CD4-positive, alpha-beta T cell treated with Interleukin-4 for 1 hour (primary cell): ENCODE data around the gene ECPAS.
"Not testable (repeated sequence)": the region's sequence is repeated elsewhere in the genome, so short reads cannot be mapped to it uniquely, and the experiment has no call there.

Experiments
- DNase-seq, 2 donors: peaks; one replicate each; pipeline ENCODE4 v3.0.0-alpha.2; 2020 to 2022

The ECPAS gene, protein sequence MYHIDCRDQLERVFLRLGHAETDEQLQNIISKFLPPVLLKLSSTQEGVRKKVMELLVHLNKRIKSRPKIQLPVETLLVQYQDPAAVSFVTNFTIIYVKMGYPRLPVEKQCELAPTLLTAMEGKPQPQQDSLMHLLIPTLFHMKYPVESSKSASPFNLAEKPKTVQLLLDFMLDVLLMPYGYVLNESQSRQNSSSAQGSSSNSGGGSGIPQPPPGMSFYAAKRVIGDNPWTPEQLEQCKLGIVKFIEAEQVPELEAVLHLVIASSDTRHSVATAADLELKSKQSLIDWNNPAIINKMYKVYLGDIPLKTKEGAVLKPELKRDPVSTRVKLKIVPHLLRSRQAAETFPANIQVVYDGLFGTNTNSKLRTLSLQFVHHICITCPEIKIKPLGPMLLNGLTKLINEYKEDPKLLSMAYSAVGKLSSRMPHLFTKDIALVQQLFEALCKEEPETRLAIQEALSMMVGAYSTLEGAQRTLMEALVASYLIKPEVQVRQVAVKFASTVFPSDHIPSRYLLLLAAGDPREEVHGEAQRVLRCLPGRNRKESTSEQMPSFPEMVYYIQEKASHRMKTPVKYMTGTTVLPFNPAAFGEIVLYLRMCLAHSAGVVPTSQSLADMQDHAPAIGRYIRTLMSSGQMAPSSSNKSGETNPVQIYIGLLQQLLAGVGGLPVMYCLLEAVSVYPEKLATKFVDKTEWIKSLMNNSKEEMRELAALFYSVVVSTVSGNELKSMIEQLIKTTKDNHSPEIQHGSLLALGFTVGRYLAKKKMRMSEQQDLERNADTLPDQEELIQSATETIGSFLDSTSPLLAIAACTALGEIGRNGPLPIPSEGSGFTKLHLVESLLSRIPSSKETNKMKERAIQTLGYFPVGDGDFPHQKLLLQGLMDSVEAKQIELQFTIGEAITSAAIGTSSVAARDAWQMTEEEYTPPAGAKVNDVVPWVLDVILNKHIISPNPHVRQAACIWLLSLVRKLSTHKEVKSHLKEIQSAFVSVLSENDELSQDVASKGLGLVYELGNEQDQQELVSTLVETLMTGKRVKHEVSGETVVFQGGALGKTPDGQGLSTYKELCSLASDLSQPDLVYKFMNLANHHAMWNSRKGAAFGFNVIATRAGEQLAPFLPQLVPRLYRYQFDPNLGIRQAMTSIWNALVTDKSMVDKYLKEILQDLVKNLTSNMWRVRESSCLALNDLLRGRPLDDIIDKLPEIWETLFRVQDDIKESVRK (N-terminal part only)

GRCh38 chr9:111483858-111484571, at the start of gene ECPAS:
Gene ECPAS (minus strand): TSS chr9:111484383. CDS start chr9:111472918, 11,465 bp downstream.
- peak; percentile 64 to 71 for DNase-seq

GRCh38 chr9:111533099-111533790, 49.1 kb upstream of the ECPAS start:
- no peak for DNase-seq

- no peak for DNase-seq
These were observed 47.5 kb upstream of the ECPAS start for GRCh38 chr9:111531716-111532115.

GRCh38 chr9:111529787-111530186, 45.6 kb upstream of the ECPAS start:
- DNase-seq: no peak

GRCh38 chr9:111527347-111527746, 43.2 kb upstream of the ECPAS start:
- DNase-seq: peak in 1 of 2 donors; percentile 4

GRCh38 chr9:111525056-111525977, 41.1 kb upstream of the ECPAS start, which contains the start of gene ZNF483:
Gene ZNF483 (plus strand): TSS chr9:111525179. CDS start chr9:111527396, 2,217 bp downstream.
- DNase-seq: peak; percentile 77 to 81

DNA sequence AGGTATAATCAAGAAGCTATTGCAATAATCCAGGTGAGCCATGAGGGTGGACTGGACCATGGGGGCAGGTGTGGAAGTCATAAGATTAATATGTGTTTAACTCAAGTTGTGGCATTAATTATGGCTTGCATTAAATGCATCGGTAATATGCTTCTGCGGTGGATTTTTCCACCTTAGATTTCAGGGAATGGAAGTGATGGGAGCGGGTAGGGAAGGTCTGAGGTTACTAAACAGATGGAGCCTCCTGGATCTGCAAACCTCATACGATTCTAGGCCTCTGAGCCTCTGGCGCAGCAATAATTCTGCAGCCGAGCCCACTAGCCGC, 40.5 kb upstream of the ECPAS start:
- no peak for DNase-seq

DNA sequence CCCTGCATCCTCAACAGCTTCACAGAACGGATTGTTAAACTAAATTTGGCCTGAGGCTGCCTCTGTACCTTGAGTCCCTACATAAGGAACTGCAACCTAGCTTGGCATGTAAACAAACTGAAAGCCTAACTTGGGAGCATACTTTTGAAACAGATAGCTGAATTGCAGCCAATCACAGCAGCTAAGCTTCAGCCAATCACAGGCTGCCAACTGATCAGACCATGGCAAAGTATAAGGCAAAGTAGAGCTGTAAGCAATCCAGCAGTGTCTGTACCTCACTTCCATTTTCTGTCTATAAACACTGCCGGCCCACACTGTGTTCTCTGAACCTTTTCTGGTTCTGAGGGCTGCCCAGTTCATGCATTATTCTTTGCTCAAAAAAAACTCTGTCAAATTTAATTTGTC, 31.9 kb upstream of the ECPAS start:
- DNase-seq: no peak

- no peak for DNase-seq
These were observed 30.8 kb upstream of the ECPAS start for GRCh38 chr9:111514967-111515366.

- not testable (repeated sequence) for DNase-seq
These were observed 27.4 kb upstream of the ECPAS start for GRCh38 chr9:111511581-111511980.

DNA sequence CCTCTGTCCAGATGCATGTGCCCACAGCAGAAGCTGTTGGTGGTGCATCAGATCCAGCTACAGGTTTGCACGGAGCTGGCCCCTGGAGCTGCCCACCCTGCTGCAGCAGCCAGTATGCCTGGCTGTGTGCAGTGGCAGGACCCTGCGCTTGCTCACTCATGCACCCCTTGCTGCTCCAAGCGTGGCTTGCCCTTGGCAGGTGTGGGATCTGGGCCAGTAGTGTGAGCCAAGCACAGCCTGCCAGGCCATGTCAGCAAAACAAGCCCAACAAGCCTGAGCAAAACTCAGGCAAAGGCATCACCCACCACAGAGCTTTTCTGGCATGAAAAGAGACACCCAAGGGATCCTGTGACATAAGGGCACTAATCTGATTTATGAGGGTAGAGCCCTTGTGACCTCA, 18.3 kb upstream of the ECPAS start:
- DNase-seq: no peak

DNA sequence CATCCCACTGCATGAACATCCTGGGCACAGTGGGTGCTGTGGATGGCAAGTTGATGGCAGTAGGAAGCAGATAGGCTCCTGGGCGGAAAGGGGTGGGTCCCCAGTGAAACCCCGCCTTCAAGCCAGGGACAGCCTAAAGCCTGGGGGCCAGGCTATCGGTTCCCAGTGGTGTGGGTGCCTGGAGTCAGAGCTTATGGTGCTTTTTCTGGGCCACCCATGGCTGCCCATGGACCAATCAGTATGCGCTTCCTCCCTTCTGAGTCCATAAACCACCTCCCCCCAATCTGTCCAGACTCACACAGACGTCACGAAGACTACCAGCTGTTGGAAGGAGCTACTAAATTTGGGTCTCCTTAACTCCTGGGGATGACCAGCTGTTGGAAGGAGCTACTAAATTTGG, 17.5 kb upstream of the ECPAS start:
- DNase-seq: no peak

GRCh38 chr9:111501005-111501562, 16.9 kb upstream of the ECPAS start:
- no peak for DNase-seq

- not testable (repeated sequence) for DNase-seq
These were observed 13.0 kb upstream of the ECPAS start for GRCh38 chr9:111497196-111497595.

DNA sequence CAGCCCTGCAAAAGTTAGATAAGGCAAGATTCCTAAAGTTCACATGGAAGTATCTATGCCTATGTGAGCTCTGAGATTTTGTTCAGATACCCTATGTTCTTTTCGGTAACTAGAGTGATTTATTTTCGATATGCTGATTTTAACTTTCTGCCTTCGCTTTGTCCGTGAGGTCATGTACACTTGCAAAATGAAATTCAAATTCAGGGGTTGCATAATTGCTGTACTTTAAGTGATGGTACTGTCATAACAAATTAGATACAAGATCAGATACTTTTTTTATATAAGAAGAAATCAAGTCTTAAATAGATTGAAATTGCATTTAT, 350 bp upstream of the ECPAS start:
- DNase-seq: no peak

- peak; percentile 18 to 55 for DNase-seq
These were observed 735 bp downstream of the ECPAS start for GRCh38 chr9:111483439-111483857.

- DNase-seq: peak; percentile 51 to 64
These were observed 1.3 kb downstream of the ECPAS start for GRCh38 chr9:111482694-111483438.

DNA sequence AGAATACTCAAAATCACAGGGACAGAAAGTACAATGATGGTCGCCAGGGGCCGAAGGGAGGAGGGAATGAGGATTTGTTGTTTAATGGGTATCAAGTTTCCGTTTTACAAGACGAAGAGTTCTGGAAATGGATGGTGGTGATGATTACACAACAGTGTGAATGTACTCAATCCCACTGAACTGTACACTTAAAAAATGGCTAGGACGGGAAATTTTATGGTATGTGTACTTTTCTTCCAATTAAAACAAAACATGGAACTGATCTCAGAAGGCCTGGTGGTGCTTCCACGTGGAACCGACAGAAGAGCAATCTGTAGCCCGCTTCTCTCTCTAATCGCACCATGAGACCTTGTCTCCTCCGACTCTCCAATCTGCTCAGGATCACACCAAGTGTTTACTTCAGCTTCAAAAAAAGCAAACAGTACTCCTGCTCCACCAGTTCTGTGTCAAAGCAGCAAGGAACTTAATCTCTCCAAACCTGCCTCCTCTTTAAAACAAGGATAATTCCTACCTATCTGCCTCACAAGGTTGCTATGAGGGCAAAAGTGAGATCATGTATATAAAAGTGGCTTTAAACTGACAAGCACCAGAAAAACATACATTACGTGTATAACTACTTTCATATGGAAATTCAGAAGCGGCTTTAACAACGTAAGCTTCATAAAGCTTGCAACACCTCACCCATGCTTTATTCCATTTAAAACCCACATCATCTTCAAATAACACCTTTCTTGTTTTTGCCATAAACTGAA, 2.1 kb downstream of the ECPAS start:
- DNase-seq: no peak

GRCh38 chr9:111477677-111478076, 6.5 kb downstream of the ECPAS start:
- no peak for DNase-seq
